Coronary artery (tissue), 2 donors: ENCODE results near the gene TRMT5.
A peak's percentile ranks its signal among the peaks of the same experiment; 100 is the strongest.

Experiments
- DNase-seq: peaks from one replicate; pipeline ENCODE4 v3.0.0-alpha.2; 2017; ENCODE audit warnings: low spot score
- H3K27ac ChIP-seq, 2 donors: fragments of 200-600 bp; sonication (generic); one replicate each; pipeline ENCODE4 v1.5.1; 2016 to 2019
- H3K4me3 ChIP-seq: fragments of 200-600 bp; sonication (generic); 2 replicates; pipeline ENCODE4 v1.5.1; 2016; ENCODE audit warnings: mild to moderate bottlenecking, moderate library complexity
- TF ChIP-seq, protein P1 (sequence below): fragments of 200-600 bp; sonication (generic); IDR thresholded peaks from one replicate; pipeline ENCODE4 v1.5.1; 2019; ENCODE audit warnings: antibody characterized with exemption

Gene TRMT5

DNA sequence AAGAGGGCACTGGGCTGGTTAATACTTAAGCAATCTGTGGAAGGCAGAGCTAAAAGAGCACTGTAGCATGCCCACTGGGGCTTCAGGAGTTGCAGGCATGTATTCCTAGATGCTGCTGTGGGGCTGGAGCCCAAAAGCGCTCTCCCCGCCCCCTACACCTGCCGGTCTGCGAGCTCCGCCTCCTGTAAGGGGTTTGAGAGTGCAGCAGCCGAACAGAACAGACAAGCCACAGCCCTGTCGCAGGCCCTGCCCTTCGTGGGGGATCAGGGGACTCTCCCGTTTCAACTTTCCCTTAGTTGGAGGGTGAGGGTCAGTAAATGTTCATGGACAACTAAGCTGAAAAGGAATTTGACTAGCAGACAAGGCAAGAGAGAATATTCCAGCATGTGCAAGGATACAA lies 17.7 kb upstream of the TRMT5 start:
- no peak for DNase-seq
- no peak overlapping the region for H3K4me3 ChIP-seq
- TF ChIP-seq, protein P1, sequence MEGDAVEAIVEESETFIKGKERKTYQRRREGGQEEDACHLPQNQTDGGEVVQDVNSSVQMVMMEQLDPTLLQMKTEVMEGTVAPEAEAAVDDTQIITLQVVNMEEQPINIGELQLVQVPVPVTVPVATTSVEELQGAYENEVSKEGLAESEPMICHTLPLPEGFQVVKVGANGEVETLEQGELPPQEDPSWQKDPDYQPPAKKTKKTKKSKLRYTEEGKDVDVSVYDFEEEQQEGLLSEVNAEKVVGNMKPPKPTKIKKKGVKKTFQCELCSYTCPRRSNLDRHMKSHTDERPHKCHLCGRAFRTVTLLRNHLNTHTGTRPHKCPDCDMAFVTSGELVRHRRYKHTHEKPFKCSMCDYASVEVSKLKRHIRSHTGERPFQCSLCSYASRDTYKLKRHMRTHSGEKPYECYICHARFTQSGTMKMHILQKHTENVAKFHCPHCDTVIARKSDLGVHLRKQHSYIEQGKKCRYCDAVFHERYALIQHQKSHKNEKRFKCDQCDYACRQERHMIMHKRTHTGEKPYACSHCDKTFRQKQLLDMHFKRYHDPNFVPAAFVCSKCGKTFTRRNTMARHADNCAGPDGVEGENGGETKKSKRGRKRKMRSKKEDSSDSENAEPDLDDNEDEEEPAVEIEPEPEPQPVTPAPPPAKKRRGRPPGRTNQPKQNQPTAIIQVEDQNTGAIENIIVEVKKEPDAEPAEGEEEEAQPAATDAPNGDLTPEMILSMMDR: no peak
- H3K27ac ChIP-seq: no peak overlapping the region

DNA sequence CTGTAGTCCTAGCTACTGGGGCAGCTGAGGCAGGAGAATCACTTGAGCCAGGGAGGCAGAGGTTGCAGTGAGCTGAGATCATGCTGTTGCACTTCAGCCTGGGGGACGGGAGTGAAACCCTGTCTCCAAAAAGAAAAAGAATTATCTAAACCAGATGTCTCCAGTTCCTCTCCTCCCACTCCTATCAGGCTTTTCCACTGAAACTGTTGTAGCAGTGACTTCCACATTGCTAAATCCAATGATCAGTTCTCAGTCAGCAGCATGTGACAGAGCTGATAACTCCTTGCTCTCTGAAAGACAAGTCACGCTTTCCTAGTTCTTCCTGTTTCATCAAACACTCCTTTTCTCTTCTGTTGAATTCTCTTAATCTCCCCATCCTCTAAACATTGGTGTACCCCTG lies 8.7 kb upstream of the TRMT5 start:
- DNase-seq: no peak
- Histone ChIP-seq H3K4me3 (no peak overlapping the region), H3K27ac (no peak overlapping the region)
- TF ChIP-seq, protein P1: no peak

DNA sequence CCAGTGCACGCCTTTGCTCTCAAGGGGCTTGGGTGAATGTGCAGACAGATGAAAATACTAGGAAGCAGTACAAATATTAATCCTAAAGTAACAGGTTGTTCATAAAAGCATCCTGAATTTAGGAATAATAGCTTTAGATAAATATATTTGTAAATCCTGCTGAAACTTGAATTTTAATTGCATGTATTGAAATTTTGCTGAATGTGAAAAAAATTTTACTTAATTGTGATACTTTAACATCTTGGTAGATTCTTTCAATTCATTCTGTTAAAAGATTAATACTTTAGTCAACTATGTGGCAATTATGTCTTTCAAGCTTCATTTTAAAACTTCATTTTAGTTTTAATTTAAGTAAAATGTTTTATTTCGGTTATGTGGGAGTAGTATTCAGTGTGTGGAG lies 5.6 kb upstream of the TRMT5 start:
- no peak overlapping the region for H3K4me3 ChIP-seq
- no peak overlapping the region for H3K27ac ChIP-seq
- TF ChIP-seq, protein P1: no peak
- DNase-seq: no peak

DNA sequence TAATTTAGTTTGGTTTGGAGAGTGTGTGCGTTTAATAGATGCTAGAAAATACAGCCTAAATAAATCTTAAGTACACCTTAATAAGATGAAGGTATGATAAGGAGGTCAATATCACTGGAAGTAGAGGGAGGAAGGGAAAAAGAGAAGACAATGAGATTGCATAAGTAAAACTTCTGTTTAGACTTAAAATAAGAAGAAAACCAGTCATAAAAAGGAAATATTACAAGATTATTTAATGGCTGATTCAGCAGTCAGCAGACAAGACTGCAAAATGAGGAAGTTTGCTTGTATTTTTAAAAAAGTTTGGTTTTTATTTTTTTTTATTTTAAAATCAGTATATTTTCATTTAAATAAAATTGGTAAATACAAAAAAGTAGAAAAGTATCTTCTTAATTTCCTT lies 3.3 kb upstream of the TRMT5 start:
- no peak for DNase-seq

DNA sequence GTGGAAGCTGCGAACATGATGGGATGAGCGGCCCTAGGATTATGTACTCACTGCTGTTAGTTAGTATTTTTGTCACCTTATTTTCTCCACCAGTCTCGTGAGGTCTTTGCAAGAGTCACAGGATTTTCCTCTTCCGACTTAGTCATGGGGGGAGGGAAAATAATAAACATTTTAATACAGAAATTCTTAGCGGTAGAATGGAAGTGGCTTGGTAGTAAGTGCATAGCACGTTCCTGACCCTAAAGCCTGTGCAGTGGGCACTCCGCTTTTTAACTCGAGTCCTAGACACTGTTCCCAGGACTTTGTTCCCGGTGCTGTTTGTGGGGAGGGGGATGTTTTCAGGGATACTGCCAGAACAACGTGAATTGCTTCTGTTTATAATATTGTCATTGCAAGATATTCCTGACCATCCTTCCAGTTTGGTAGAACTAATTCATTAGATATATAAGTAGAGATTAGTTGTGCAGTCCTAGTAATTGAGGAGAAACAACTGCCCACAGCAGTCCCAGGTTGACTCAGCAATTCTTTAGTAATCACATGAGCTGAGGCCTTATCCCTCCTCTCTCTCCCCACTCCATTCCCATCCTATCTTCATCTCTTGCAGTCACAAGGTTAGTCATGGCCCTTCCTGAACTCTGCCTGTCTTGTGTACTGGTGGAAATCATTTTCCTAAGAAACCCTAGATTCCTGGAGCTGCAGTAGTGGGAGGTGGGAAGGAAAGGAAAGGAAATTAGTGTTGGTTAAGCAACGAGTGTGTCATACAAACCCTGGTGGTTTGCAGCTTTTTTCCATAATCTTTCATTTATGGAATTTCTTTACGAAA lies 965 bp upstream of the TRMT5 start:
- DNase-seq: no peak
- Histone ChIP-seq H3K27ac (peak overlapping the region; percentile 83 to 94), H3K4me3 (peak overlapping the region; percentile 83)
- TF ChIP-seq, protein P1: no peak

More for the DNA sequence above, 3.3 kb upstream of the TRMT5 start:
- Histone ChIP-seq H3K27ac (no peak overlapping the region), H3K4me3 (no peak overlapping the region)
- TF ChIP-seq, protein P1: no peak

DNA sequence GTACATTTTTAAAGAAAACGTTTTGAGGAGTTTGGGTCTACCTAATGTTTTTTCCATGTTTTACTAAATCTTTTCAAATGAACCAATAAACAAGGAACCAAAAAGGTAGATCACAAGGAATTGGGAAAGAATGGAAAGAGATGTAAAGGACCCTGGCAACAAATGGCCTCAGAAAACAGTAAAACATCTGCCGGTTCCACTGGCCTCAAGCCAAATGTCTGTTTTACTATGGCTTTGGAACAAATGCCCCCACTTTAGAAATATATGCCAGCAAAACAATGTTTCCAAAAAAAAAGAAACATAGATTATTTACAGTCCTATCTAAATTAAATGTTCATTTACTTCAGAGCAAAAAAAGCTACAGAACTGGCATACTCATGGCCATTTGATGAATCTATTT lies 3.0 kb downstream of the TRMT5 start:
- TF ChIP-seq, protein P1: no peak
- Histone ChIP-seq H3K27ac (no peak overlapping the region), H3K4me3 (no peak overlapping the region)
- DNase-seq: no peak

DNA sequence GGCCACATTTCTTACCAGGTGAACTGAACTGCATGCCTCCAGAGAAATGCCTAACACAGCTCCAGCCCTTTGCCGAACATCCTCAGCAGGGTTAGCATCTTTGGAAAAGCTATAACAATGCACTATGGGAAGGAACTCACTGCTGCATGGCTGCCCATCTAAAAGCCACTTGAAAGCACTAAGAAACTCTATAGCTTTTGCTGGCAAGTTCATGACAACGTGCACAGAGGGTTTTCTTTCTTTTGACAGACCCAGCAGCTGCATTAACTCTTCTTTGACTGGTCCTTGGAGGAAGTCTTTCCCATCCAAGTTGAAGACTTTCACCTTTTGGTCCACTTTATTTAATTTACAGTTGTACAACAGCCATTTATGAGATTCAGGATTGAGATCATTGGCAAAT lies 5.3 kb downstream of the TRMT5 start:
- TF ChIP-seq, protein P1: no peak
- DNase-seq: no peak
- Histone ChIP-seq H3K27ac (no peak overlapping the region), H3K4me3 (no peak overlapping the region)
